Progenitor cell of endocrine pancreas (in vitro differentiated cells): ENCODE results near the gene PDXK. TPM values are rescaled to one million over a fixed set of nuclear protein-coding genes. Genes with fewer than 3 reads are reported as not detected.

Source experiments
- DNase-seq: peaks from one replicate; pipeline ENCODE4 v3.0.0; 2021; ENCODE audit warnings: low spot score; ENCODE audit not compliant: unreplicated experiment
- H3K27ac Mint-ChIP-seq: 2 replicates; pipeline ENCODE4 v1.8.0; 2021; ENCODE audit warnings: mild to moderate bottlenecking, moderate library complexity, mixed read lengths
- H3K27me3 Mint-ChIP-seq: 2 replicates; pipeline ENCODE4 v1.8.0; 2021; ENCODE audit warnings: mixed read lengths
- H3K36me3 Mint-ChIP-seq: 2 replicates; pipeline ENCODE4 v1.8.0; 2022; ENCODE audit warnings: mixed read lengths; ENCODE audit not compliant: insufficient read depth
- H3K4me1 Mint-ChIP-seq: 2 replicates; pipeline ENCODE4 v1.8.0; 2021; ENCODE audit warnings: low read depth, mixed read lengths
- H3K4me3 Mint-ChIP-seq: 2 replicates; pipeline ENCODE4 v1.8.0; 2021; ENCODE audit warnings: low read depth, mild to moderate bottlenecking, moderate library complexity, mixed read lengths
- H3K9me3 Mint-ChIP-seq: 2 replicates; pipeline ENCODE4 v1.8.0; 2021; ENCODE audit warnings: low read depth, mixed read lengths
- total RNA-seq: library from RNA; stranded (reverse); gene quantifications from 2 replicates; pipeline ENCODE4 v1.2.1, GENCODE V29; 2021
- TF ChIP-seq, protein P1 (sequence below): fragments of 200-600 bp; sonication (generic); IDR thresholded peaks from one replicate; pipeline ENCODE4 v1.5.0; 2021; ENCODE audit warnings: antibody characterized with exemption, mild to moderate bottlenecking; ENCODE audit not compliant: unreplicated experiment

Gene PDXK
- total RNA-seq, 1 donor from 2014 or later = 57.6 TPM

DNA sequence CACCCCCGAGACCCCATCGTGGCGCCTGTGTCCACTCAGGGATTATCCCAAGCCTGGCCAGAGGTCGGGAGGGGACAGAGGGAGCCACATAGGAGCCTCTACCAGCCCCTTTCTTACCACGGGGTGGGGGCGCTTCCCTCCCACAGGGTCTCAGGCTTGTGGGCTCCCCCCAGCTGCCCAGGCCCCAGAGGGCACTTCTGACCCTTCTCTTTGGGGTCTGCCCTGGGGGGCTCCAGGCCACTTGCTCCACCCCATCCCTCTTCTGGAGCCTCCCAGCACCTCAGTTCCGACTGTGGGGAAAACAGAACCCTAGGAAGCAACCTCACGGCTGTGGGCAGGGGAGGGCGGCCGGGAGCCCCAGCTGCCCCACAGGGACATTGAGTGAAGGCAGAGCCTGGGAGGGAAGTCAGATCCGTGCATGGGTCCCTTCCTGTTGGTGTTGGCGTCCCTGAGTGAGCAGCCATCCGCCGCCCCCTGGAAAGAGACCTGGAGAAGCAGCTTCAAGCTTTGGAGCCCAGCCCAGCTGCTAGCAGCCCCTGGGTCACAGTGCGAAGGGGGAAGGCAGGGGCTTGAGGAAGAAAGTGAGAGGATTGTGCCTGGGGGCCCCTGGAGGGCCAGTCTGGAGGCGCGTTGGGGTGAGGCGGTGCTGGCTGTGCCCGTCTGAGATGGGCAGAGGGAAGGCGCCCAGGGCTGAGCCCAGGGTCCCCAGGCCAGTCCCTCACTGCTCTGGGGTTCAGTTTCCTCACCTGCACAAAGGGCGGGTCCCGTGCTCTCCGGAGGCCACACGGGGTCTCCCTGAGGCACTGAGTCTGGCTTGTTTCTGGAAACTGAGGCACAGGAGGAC, 92.6 kb downstream of the PDXK start:
- no peak for DNase-seq
- no peaks in the 10 kb centered on the region for H3K9me3 Mint-ChIP-seq

More for the DNA sequence above, 92.6 kb downstream of the PDXK start:
- peaks cover 5% of the 10 kb centered on the region for H3K27me3 Mint-ChIP-seq
- TF ChIP-seq, protein P1, sequence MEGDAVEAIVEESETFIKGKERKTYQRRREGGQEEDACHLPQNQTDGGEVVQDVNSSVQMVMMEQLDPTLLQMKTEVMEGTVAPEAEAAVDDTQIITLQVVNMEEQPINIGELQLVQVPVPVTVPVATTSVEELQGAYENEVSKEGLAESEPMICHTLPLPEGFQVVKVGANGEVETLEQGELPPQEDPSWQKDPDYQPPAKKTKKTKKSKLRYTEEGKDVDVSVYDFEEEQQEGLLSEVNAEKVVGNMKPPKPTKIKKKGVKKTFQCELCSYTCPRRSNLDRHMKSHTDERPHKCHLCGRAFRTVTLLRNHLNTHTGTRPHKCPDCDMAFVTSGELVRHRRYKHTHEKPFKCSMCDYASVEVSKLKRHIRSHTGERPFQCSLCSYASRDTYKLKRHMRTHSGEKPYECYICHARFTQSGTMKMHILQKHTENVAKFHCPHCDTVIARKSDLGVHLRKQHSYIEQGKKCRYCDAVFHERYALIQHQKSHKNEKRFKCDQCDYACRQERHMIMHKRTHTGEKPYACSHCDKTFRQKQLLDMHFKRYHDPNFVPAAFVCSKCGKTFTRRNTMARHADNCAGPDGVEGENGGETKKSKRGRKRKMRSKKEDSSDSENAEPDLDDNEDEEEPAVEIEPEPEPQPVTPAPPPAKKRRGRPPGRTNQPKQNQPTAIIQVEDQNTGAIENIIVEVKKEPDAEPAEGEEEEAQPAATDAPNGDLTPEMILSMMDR = no peak
- no peaks in the 10 kb centered on the region for H3K36me3 Mint-ChIP-seq
- H3K4me1 Mint-ChIP-seq = peaks cover 6% of the 10 kb centered on the region
- H3K4me3 Mint-ChIP-seq = no peak overlapping the region
- no peak overlapping the region for H3K27ac Mint-ChIP-seq

Other genes starting within 250 kb of the PDXK start
- 2.0 and 2.2 TPM in 2 replicates for gene HSF2BP, start 59.6 kb upstream of the PDXK start, total RNA-seq
- 38.0 and 41.3 TPM in 2 replicates for gene RRP1B, start 59.6 kb upstream of the PDXK start, total RNA-seq
- gene CSTB, start 57.2 kb downstream of the PDXK start, total RNA-seq = 42.0 and 42.6 TPM in 2 replicates
- 30.9 and 32.6 TPM in 2 replicates for gene RRP1, start 70.4 kb downstream of the PDXK start, total RNA-seq
- gene AGPAT3, start 146.1 kb downstream of the PDXK start, total RNA-seq = 50.5 and 55.2 TPM in 2 replicates